ENCODE results near the gene SCTR. TPM values are rescaled to one million over a fixed set of nuclear protein-coding genes. Genes with fewer than 3 reads are reported as not detected.

The SCTR gene
- total RNA-seq, 8 experiments from 2014 or later, result 0.05 to 0.84 (median 0.35) TPM; not detected in 4

DNA sequence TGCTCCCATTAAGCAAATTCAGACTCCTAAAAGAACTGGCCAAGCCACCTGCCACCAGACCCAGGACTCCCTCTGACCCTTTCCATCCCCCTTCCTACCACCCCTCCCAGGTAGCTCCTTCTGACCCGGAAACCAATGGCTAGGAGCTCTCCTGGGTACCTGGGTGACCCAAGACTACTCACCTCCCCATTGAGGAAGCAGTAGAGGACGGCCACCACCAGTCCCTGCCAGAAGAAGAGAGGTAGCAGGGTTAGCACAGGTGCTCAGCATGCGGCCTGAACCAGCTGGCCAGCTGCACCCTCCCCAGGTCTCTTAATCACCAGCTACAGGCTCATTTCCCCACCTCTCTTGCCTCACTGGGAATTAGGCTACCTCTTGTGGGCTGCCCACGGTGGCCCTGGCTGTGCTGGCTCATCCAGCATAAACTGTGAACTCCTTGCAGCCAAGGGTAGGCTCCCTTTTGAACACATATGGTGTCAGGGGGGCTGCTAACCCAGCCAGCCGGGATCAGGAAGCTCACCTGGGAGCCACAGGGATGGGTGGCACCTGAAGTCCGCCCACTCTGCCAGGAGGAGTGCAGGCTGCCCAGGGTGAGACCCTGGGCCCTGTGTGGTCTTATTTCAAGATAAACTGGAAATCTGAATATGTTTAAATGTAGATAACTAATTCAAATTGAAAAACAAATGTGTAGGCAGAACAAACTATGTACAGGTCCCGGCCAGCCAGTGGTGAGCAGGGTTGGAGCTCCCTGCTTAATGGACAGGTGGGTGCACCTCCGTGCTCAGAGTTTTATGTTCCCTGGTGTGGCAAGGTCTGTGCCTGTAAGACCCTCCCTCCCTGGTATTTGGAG is 82.7 kb downstream of the SCTR start:
- Histone ChIP-seq H3K27ac (no peak overlapping the region), H3K4me1 (replicated peaks in 1 of 2) (no peaks in the 10 kb centered on the region), H3K4me3 (no peak overlapping the region)
- in situ Hi-C loops (cut with MboI; ENCODE audit: low pct_unique_long_range_greater_than_20kb in 2 of 9, low sequenced_read_pairs in 9 of 9, unreplicated experiment in 9 of 9), result no loop called here
- 0 to 86% (median 65%) methylated on average over 1 to 2 of the region's 8 CpGs; no CpG with 5 or more reads in 5 of the 10 experiments for WGBS, 10 experiments
- ATAC-seq (replicated peaks in 6 of 8), result no peak

DNA sequence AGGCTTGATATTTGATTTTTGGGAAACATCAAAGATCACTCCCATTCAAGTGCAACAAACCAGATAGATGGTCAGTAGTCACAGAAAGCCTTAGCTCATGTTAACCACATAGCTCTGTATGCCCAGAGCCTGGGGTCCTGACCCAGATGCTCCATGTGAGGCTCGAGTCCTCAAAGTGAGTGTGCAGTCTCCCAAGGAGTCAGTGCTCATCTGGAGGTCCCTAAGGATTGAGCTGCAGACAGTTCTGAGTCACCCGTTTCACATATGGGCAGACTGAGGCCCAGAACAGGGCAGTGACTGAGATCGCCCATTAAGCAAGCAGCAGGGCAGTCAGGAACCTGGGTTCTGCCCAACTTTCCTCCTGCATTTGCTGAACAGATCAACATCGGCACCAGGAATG is 83.4 kb downstream of the SCTR start:
- H3K27ac ChIP-seq, result no peak overlapping the region
- in situ Hi-C loops (cut with MboI; ENCODE audit: low pct_unique_long_range_greater_than_20kb in 2 of 9, low sequenced_read_pairs in 9 of 9, unreplicated experiment in 9 of 9), result no loop called here
- no peak overlapping the region for H3K4me3 ChIP-seq
- peak in 2 of 8 experiments; percentile 23 to 49 for ATAC-seq (replicated peaks in 6 of 8)
- 0 to 89% (median 33%) methylated on average over 1 to 3 of the region's 4 CpGs; no CpG with 5 or more reads in 6 of the 10 experiments for WGBS, 10 experiments
- H3K4me1 ChIP-seq (replicated peaks in 1 of 2), result no peaks in the 10 kb centered on the region

DNA sequence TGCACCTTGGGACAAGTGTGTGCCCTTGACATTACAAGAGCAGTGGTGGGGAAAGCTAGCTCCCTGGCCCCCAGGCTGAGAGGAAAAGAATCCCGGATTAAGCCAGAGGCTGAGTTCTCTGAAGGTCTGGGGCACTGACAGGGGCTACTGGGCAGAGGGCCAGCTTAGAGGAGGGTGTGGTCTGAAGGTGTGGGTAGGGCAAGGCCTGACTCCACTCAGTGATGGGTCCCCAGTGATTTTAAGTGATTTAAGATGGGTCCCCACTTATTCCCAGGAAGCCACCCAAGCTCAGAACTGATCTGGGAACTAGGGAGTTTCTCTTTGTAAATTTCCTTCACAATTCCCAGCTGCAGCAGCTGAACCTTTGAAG is 83.8 kb downstream of the SCTR start:
- Histone ChIP-seq H3K4me1 (replicated peaks in 1 of 2) (no peaks in the 10 kb centered on the region), H3K27ac (no peak overlapping the region), H3K4me3 (no peak overlapping the region)
- ATAC-seq (replicated peaks in 6 of 8), result peak in 3 of 8 experiments; percentile 23 to 41 (median 37)
- in situ Hi-C loops (cut with MboI; ENCODE audit: low pct_unique_long_range_greater_than_20kb in 2 of 9, low sequenced_read_pairs in 9 of 9, unreplicated experiment in 9 of 9), result no loop called here
- WGBS, 10 experiments, result 67% methylated on average over 1 of the region's 1 CpG; no CpG with 5 or more reads in 9 of the 10 experiments

DNA sequence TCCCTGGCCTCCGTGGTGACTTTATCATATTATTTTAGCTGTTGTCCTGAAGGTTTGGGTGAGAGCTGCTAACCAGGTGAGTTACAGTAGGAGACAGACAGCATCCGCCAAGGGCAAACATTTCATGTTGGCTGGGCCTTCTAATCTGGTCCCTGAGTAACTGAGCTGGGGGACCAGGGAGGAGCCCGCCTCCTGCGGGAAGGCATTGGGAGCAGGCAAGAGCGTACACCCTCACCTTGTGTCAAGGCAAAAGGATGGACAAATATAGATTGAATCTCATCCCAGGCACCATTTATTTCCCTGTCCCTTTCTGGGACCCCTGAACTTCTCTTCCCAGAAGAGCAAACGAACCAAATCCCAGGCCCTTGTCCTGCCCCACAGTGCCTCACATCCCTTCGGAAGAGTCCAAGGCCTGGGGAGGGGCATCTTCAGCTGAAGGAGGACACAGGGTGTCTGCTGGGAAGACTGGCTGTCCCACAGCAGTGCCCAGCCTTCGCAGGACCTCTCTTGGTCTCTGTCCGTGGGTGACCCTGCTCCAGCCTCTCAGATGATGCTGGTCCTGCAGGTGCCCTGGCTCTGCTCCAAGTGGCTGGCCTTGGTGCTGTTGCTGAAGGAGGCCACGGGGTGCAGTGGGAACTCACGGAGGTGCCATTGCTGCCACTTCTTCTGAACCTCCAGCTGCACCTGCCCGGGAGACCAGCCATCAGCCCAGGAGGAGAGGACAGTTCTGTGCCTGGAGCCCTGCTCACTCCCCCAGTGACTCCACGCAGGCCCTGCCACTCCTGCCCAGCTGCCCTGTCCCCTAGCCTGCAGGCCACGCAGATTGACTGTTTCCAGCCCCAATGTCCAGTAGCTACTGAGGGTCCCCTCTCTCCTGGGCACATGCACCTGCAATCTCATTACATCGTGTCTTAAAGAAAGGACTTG is 84.4 kb downstream of the SCTR start:
- H3K4me1 ChIP-seq (replicated peaks in 1 of 2), result no peaks in the 10 kb centered on the region
- WGBS, 10 experiments, result 40 to 100% (median 80%) methylated on average over 1 to 6 of the region's 15 CpGs; no CpG with 5 or more reads in 3 of the 10 experiments
- in situ Hi-C loops (cut with MboI; ENCODE audit: low pct_unique_long_range_greater_than_20kb in 2 of 9, low sequenced_read_pairs in 9 of 9, unreplicated experiment in 9 of 9), result no loop called here
- ATAC-seq (replicated peaks in 6 of 8), result no peak
- H3K27ac ChIP-seq, result no peak overlapping the region
- no peak overlapping the region for H3K4me3 ChIP-seq

DNA sequence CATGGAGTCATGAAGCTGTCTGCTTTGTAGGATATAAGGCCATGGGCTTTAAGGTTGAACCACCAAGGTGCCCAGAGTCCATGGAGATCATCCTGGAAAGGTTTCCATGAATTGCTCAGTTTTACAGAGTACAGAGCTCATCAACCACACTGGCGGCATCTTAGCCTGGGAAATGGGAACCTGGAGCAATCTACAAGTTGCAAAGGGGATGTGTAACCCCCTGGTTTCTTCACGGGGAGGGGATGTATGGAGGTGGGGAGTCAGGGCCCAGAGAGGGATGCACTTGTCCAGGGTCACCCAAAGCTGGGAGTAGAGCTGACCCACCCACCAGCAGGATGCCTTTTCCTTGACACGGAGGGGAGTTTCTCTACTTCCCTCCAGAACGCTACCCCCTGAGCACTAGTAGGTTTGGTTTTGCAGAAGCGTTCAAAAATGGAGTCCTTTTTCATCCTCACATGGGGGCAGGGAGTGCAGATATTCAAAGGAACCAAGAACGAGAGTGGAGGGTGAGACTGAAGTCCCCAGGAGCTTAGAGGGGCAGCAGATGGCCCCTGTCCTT is 85.5 kb downstream of the SCTR start:
- H3K4me3 ChIP-seq, result no peak overlapping the region
- H3K4me1 ChIP-seq (replicated peaks in 1 of 2), result no peaks in the 10 kb centered on the region
- no peak overlapping the region for H3K27ac ChIP-seq
- in situ Hi-C loops (cut with MboI; ENCODE audit: low pct_unique_long_range_greater_than_20kb in 2 of 9, low sequenced_read_pairs in 9 of 9, unreplicated experiment in 9 of 9), result no loop called here
- WGBS, 10 experiments, result 41 to 100% (median 67%) methylated on average over 1 to 6 of the region's 6 CpGs; no CpG with 5 or more reads in 3 of the 10 experiments
- no peak for ATAC-seq (replicated peaks in 6 of 8)

DNA sequence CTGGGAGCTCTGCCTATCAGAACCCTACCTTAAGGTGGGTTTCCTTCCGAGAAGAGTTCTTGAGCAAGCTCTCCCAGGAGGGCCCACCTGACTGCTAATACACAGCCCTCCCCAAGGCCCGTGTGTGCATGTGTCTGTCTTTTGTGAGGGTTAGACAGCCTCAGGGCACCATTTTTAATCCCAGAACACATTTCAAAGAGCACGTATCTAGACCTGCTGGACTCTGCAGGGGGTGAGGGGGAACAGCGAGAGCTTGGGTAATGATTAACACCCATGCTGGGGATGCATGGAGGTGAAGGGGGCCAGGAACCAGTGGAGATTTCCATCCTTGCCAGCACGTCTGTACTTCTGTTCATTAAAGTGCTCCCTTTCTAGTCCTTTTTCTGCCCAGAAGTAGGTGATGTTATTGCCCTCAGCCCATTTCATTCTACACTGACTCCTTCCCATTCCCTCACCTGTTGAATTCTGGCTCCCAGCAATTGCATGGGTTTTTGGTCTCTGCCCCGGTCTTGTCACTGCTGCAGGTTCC is 86.1 kb downstream of the SCTR start:
- no peak for ATAC-seq (replicated peaks in 6 of 8)
- WGBS, 10 experiments, result 51 to 67% (median 65%) methylated on average over 2 to 4 of the region's 6 CpGs; no CpG with 5 or more reads in 6 of the 10 experiments
- H3K4me3 ChIP-seq, result no peak overlapping the region
- no peak overlapping the region for H3K27ac ChIP-seq
- no peaks in the 10 kb centered on the region for H3K4me1 ChIP-seq (replicated peaks in 1 of 2)
- in situ Hi-C loops (cut with MboI; ENCODE audit: low pct_unique_long_range_greater_than_20kb in 2 of 9, low sequenced_read_pairs in 9 of 9, unreplicated experiment in 9 of 9), result no loop called here

DNA sequence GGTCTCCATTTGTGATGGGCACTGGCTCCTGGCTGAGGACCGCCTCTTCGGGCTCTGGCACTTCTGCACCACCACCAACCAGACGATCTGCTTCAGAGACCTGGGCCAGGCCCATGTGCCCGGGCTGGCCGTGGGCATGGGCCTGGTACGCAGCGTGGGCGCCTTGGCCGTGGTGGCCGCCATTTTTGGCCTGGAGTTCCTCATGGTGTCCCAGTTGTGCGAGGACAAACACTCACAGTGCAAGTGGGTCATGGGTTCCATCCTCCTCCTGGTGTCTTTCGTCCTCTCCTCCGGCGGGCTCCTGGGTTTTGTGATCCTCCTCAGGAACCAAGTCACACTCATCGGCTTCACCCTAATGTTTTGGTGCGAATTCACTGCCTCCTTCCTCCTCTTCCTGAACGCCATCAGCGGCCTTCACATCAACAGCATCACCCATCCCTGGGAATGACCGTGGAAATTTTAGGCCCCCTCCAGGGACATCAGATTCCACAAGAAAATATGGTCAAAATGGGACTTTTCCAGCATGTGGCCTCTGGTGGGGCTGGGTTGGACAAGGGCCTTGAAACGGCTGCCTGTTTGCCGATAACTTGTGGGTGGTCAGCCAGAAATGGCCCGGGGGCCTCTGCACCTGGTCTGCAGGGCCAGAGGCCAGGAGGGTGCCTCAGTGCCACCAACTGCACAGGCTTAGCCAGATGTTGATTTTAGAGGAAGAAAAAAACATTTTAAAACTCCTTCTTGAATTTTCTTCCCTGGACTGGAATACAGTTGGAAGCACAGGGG is 87.1 kb downstream of the SCTR start:
- peaks cover 0 to 3% of the 10 kb centered on the region in 2 donors for H3K4me1 ChIP-seq (replicated peaks in 1 of 2)
- in situ Hi-C loops (cut with MboI; ENCODE audit: low pct_unique_long_range_greater_than_20kb in 2 of 9, low sequenced_read_pairs in 9 of 9, unreplicated experiment in 9 of 9), result no loop called here
- no peak overlapping the region for H3K4me3 ChIP-seq
- H3K27ac ChIP-seq, result no peak overlapping the region
- ATAC-seq (replicated peaks in 6 of 8), result no peak
- 60 to 97% (median 90%) methylated on average over 1 to 6 of the region's 22 CpGs; no CpG with 5 or more reads in 3 of the 10 experiments for WGBS, 10 experiments

DNA sequence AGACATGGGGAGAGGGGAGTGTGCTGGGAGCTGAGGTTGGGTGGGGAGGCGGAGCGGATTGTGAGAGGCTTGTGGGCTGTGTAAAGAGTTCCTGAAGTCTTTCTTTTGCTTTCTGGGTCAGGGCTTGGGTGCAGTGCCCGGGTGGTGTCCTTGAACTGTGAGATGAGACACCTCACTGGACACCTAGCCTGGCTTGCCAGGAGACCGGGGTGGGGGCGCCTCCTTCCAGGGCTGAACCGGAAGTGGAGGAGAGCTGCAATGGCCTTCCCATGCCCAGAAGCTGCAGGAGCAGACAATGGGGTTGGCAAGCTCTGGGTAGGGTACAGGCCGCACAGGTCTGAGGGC is 88.4 kb downstream of the SCTR start:
- no peak for ATAC-seq (replicated peaks in 6 of 8)
- Histone ChIP-seq H3K4me1 (replicated peaks in 1 of 2) (peaks cover 0 to 6% of the 10 kb centered on the region in 2 donors), H3K27ac (no peak overlapping the region), H3K4me3 (no peak overlapping the region)
- in situ Hi-C loops (cut with MboI; ENCODE audit: low pct_unique_long_range_greater_than_20kb in 2 of 9, low sequenced_read_pairs in 9 of 9, unreplicated experiment in 9 of 9), result no loop called here
- 20 to 100% (median 63%) methylated on average over 1 to 5 of the region's 7 CpGs; no CpG with 5 or more reads in 6 of the 10 experiments for WGBS, 10 experiments

DNA sequence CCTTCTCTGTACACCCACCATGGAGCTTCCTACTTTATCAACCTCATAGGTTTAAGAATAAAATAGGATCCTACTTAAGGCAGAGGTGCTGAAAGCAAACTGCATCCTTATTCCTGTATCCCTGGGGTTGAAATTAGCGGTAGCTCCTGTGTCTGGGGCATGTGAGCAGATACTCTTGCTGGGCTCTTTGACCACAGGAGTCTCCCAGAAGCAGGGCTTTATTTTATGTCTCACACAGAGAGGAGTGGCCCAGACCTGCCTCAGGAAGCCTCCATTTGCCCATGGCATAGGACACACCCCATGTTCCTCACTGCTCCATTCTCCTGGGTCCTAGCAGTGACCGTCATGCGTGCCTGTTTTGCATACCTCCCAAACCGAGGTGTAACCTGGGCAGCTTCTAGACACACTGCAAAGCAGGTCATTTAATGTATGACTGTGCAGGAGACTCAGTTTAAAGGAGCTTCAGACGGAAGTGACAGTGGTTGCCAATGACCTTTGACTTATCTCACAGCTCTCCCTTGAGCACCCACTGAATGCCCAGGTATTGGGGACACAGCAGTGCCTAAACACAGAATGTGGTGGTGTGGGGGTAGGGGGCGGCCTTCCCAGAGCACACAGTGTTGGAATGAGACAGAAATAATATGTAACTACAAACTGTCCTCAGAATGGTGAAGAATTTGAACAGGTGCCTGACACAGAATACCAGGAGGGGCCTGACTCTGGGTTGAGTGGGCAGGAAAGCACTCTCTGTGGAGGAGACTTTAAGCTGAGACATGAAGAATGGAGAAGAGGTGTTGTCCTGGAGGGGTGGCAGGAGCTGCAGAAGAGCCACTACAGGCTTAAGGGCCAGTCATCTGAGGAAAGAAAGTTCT is 89.0 kb downstream of the SCTR start:
- in situ Hi-C loops (cut with MboI; ENCODE audit: low pct_unique_long_range_greater_than_20kb in 2 of 9, low sequenced_read_pairs in 9 of 9, unreplicated experiment in 9 of 9), result no loop called here
- 63 to 100% (median 82%) methylated on average over 1 to 6 of the region's 6 CpGs; no CpG with 5 or more reads in 3 of the 10 experiments for WGBS, 10 experiments

DNA sequence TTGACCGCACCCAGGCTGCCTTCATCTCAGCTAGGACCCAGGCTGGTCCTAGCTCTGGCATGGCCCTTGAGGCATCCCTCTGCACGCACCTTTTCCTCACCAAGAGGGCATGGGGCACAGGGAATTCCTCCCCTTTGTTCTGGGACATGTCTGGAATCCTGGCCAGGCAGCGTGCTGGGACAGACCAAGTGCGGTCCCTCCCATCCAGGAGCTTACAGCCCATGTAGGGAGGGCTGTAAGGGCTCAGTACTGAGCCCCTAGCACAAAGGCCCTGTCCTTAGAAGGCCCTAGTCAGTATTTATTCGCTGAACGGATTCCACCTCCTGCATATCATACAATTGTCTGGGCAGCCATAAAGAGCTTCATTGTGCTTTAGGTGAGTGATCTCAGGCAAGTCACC is 89.6 kb downstream of the SCTR start:
- no peak for ATAC-seq (replicated peaks in 6 of 8)
- peaks cover 0 to 11% of the 10 kb centered on the region in 2 donors for H3K4me1 ChIP-seq (replicated peaks in 1 of 2)
- H3K4me3 ChIP-seq, result no peak overlapping the region
- 50 to 100% (median 88%) methylated on average over 1 to 5 of the region's 6 CpGs; no CpG with 5 or more reads in 5 of the 10 experiments for WGBS, 10 experiments
- H3K27ac ChIP-seq, result no peak overlapping the region
- in situ Hi-C loops (cut with MboI; ENCODE audit: low pct_unique_long_range_greater_than_20kb in 2 of 9, low sequenced_read_pairs in 9 of 9, unreplicated experiment in 9 of 9), result no loop called here

More for the DNA sequence above, 89.0 kb downstream of the SCTR start:
- no peak overlapping the region for H3K4me3 ChIP-seq
- peak in 1 of 8 experiments; percentile 4 for ATAC-seq (replicated peaks in 6 of 8)
- peaks cover 0 to 10% of the 10 kb centered on the region in 2 donors for H3K4me1 ChIP-seq (replicated peaks in 1 of 2)
- no peak overlapping the region for H3K27ac ChIP-seq

DNA sequence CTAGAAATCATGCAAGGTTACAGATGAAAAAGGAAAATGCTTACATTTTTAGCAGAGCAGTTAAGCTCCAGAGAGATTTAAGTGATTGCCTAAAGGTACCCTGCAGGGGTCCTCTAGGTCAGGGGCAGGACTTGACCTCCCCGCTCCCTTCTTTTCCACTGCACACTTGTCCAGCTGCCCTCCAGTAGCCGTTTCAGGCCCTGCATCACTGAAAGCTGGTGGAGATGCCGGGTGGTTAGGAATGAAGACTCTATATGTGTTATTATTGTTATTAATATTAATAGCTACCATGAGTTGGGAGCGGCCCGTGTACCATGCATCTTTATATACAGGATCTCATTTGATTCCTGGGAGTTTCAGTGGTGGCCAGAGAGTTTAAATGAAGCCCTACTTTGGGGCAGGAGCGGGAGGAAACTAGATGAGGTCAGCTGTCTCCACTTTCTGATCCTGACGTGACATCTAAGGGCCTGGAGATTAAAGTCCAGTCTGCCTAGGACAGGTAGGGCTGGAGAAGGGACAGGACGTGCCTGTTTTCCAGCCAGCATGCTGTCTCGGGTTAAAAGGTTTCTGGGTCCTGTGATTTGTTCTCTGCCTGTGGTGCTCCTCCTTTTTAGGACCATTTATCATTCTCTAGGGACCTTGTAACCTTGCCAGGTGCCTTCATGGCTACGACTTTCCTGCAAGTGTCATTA is 90.5 kb downstream of the SCTR start:
- Histone ChIP-seq H3K4me1 (replicated peaks in 1 of 2) (peaks cover 0 to 11% of the 10 kb centered on the region in 2 donors), H3K4me3 (no peak overlapping the region), H3K27ac (no peak overlapping the region)
- WGBS, 10 experiments, result 40 to 100% (median 80%) methylated on average over 1 to 9 of the region's 10 CpGs; no CpG with 5 or more reads in 2 of the 10 experiments
- in situ Hi-C loops (cut with MboI; ENCODE audit: low pct_unique_long_range_greater_than_20kb in 2 of 9, low sequenced_read_pairs in 9 of 9, unreplicated experiment in 9 of 9), result no loop called here
- ATAC-seq (replicated peaks in 6 of 8), result no peak
